Measurements from ENCODE around the gene AKAP1. TPM values are rescaled to one million over a fixed set of nuclear protein-coding genes. Genes with fewer than 3 reads are reported as not detected.

Gene AKAP1
- total and polyA plus RNA-seq, 2 experiments from 2014 or later, result 8.6 to 10.7 TPM

DNA sequence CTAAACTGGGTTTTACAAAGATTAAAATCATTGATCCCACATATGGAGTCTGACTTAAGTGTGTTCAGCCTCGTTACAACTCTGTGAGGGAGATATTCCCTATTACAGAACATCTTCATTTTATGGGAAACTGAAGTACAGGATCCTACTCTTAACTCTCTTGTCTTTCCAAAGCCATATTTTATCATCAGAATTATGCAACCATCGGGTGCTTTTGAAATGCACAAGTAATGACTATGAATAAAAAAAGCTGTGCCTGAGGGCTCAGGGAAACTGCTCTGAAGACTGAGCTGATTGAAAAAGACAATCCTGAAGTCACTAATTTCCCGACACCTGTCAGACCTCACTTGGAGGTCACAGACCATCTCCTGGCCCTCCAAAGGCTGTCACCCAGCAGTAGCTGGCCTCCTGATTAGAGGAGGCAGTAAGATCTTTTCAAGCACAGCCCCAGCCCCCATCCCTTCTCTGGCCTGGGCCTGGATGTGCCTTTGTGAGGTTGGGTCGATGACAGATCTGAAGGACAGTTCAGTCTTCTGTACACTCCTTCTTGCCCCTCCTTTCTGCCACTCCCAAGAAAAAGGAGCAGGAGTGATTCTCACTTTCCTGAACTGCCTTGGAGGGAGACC lies 5.6 kb downstream of the AKAP1 start:
- no peak overlapping the region for H3K4me2 ChIP-seq (ENCODE audit: unreplicated experiment)
- peak; percentile 38 for DNase-seq
- no peak overlapping the region for H2AFZ ChIP-seq
- no peaks in the 10 kb centered on the region for H3K9me2 ChIP-seq (ENCODE audit: insufficient read depth)
- H3K9ac ChIP-seq, result no peak overlapping the region
- H3K9me3 ChIP-seq (ENCODE audit: low read depth), result no peaks in the 10 kb centered on the region
- WGBS, 2 experiments (ENCODE audit: low coverage in 1 of 2, low lambda C conversion rate in 2 of 2, missing lambda C conversion rate in 2 of 2), result 60 to 66% methylated on average over 4 of the region's 4 CpGs
- H3K4me1 ChIP-seq (ENCODE audit: insufficient read depth), result no peaks in the 10 kb centered on the region
- no peaks in the 10 kb centered on the region for H3F3A ChIP-seq (ENCODE audit: insufficient read depth)
- TF ChIP-seq EZH2phosphoT487 (IDR thresholded peaks at IDR 0.05; ENCODE audit: insufficient read depth, low read depth) (no peak), EZH2 (IDR thresholded peaks at IDR 0.05; ENCODE audit: insufficient read depth, poor library complexity, severe bottlenecking) (no peak)
- in situ Hi-C loops (cut with MboI), result no loop called here
- no peaks in the 10 kb centered on the region for H3K27me3 ChIP-seq (replicated peaks; ENCODE audit: insufficient read depth)
- H3K36me3 ChIP-seq (ENCODE audit: low read depth), result no peaks in the 10 kb centered on the region
- no peak overlapping the region for H3K27ac ChIP-seq
- H4K20me1 ChIP-seq (ENCODE audit: insufficient read depth), result no peaks in the 10 kb centered on the region
- H3K79me2 ChIP-seq (ENCODE audit: insufficient read depth), result peaks cover 15% of the 10 kb centered on the region
- no peak overlapping the region for H3K4me3 ChIP-seq

DNA sequence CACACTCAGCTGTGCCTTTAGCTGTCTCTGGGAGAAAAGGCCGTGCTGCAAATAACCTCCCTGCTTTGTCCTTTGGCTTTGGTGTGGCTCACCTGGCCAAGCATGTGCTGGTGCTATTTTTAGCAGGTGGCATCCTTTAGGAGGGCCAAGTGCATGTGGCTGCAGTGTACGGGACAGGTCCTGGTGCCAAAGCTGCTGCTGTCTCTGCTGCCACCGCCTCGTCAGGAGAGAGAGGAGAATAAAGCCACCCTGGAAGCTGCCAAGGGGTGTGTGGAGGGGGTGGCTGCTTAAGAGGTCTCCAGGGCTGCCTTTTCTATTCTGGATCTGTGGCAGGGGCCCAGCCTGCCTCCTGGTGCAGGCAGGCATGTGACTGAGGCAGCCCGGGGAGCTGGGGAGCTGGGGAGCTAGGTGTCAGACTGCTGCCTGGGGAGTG lies 6.2 kb downstream of the AKAP1 start:
- Histone ChIP-seq H3K27ac (no peak overlapping the region), H3K36me3 (ENCODE audit: low read depth) (no peaks in the 10 kb centered on the region), H3K79me2 (ENCODE audit: insufficient read depth) (peaks cover 15% of the 10 kb centered on the region), H3K4me1 (ENCODE audit: insufficient read depth) (no peaks in the 10 kb centered on the region), H3F3A (ENCODE audit: insufficient read depth) (no peaks in the 10 kb centered on the region), H3K4me3 (no peak overlapping the region), H4K20me1 (ENCODE audit: insufficient read depth) (no peaks in the 10 kb centered on the region), H3K27me3 (replicated peaks; ENCODE audit: insufficient read depth) (no peaks in the 10 kb centered on the region), H3K9me3 (ENCODE audit: low read depth) (no peaks in the 10 kb centered on the region), H3K9ac (no peak overlapping the region), H3K4me2 (ENCODE audit: unreplicated experiment) (no peak overlapping the region), H2AFZ (no peak overlapping the region), H3K9me2 (ENCODE audit: insufficient read depth) (no peaks in the 10 kb centered on the region)
- DNase-seq, result no peak
- TF ChIP-seq EZH2phosphoT487 (IDR thresholded peaks at IDR 0.05; ENCODE audit: insufficient read depth, low read depth) (no peak), EZH2 (IDR thresholded peaks at IDR 0.05; ENCODE audit: insufficient read depth, poor library complexity, severe bottlenecking) (no peak)
- 72 to 83% methylated on average over 5 of the region's 5 CpGs for WGBS, 2 experiments (ENCODE audit: low coverage in 1 of 2, low lambda C conversion rate in 2 of 2, missing lambda C conversion rate in 2 of 2)
- in situ Hi-C loops (cut with MboI), result no loop called here

DNA sequence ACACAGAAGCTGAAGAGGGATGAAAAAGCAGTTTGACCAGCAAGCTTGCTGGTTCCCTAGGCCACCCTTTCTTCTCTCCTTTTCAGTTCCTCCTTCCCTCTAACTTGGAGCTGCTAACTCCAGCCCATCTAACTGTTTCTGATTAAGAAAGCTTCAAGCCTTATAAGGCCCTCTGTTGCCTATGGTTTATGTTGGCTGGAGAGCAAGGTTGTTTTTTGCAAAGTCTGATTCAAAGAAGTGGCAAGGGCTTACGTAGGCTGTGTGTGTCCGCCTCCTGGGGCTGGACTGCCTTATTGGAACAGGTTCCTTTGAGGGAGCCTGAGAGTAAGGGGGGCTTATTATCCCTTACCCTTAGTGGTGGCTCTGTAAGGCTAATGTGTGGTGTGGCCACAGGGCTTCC lies 7.1 kb downstream of the AKAP1 start:
- no peak overlapping the region for H3K4me2 ChIP-seq (ENCODE audit: unreplicated experiment)
- no peak for TF ChIP-seq EZH2phosphoT487 (IDR thresholded peaks at IDR 0.05; ENCODE audit: insufficient read depth, low read depth)
- no peak for TF ChIP-seq EZH2 (IDR thresholded peaks at IDR 0.05; ENCODE audit: insufficient read depth, poor library complexity, severe bottlenecking)
- WGBS, 2 experiments (ENCODE audit: low coverage in 1 of 2, low lambda C conversion rate in 2 of 2, missing lambda C conversion rate in 2 of 2), result 98 to 100% methylated on average over 2 of the region's 2 CpGs
- H3K79me2 ChIP-seq (ENCODE audit: insufficient read depth), result peaks cover 13% of the 10 kb centered on the region
- in situ Hi-C loops (cut with MboI), result no loop called here
- no peak overlapping the region for H3K4me3 ChIP-seq
- no peaks in the 10 kb centered on the region for H3K9me3 ChIP-seq (ENCODE audit: low read depth)
- no peaks in the 10 kb centered on the region for H3K36me3 ChIP-seq (ENCODE audit: low read depth)
- DNase-seq, result no peak
- H3K9me2 ChIP-seq (ENCODE audit: insufficient read depth), result no peaks in the 10 kb centered on the region
- no peaks in the 10 kb centered on the region for H3F3A ChIP-seq (ENCODE audit: insufficient read depth)
- H3K27me3 ChIP-seq (replicated peaks; ENCODE audit: insufficient read depth), result no peaks in the 10 kb centered on the region
- no peak overlapping the region for H3K9ac ChIP-seq
- H2AFZ ChIP-seq, result no peak overlapping the region
- no peak overlapping the region for H3K27ac ChIP-seq
- no peaks in the 10 kb centered on the region for H3K4me1 ChIP-seq (ENCODE audit: insufficient read depth)
- no peaks in the 10 kb centered on the region for H4K20me1 ChIP-seq (ENCODE audit: insufficient read depth)

DNA sequence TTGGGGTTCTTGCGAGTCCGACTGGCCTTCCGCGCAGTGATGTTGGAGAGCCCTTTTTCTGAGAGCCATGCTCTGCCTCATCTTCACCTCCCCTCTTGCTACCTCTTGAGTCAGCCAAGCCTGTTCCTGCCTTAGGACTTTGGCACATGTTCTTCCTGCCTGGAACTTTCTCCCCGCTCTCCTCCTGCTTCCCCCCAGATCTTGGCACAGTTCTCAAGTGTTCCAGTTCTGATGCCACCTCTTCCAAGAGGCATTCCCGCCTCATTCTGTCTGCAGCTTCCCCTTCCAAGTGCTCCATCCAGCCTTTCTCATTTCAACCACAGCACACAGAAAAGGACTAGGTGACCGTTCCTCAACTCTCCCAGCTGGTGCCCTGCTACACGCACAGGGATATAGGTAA lies 7.7 kb downstream of the AKAP1 start:
- Histone ChIP-seq H3K4me2 (ENCODE audit: unreplicated experiment) (no peak overlapping the region), H3K4me1 (ENCODE audit: insufficient read depth) (no peaks in the 10 kb centered on the region), H3K36me3 (ENCODE audit: low read depth) (no peaks in the 10 kb centered on the region), H2AFZ (no peak overlapping the region), H3K27ac (no peak overlapping the region), H3K9me2 (ENCODE audit: insufficient read depth) (no peaks in the 10 kb centered on the region), H3K9me3 (ENCODE audit: low read depth) (no peaks in the 10 kb centered on the region), H4K20me1 (ENCODE audit: insufficient read depth) (no peaks in the 10 kb centered on the region), H3K27me3 (replicated peaks; ENCODE audit: insufficient read depth) (no peaks in the 10 kb centered on the region), H3K4me3 (no peak overlapping the region), H3K79me2 (ENCODE audit: insufficient read depth) (peaks cover 7% of the 10 kb centered on the region; the same call in 1 of the 2 replicates), H3K9ac (no peak overlapping the region), H3F3A (ENCODE audit: insufficient read depth) (no peaks in the 10 kb centered on the region)
- TF ChIP-seq EZH2phosphoT487 (IDR thresholded peaks at IDR 0.05; ENCODE audit: insufficient read depth, low read depth), result no peak
- no peak for TF ChIP-seq EZH2 (IDR thresholded peaks at IDR 0.05; ENCODE audit: insufficient read depth, poor library complexity, severe bottlenecking)
- in situ Hi-C loops (cut with MboI), result no loop called here
- WGBS, 2 experiments (ENCODE audit: low coverage in 1 of 2, low lambda C conversion rate in 2 of 2, missing lambda C conversion rate in 2 of 2), result 75 to 81% methylated on average over 8 of the region's 8 CpGs
- DNase-seq, result no peak
